NCI-H1092 (cell line): ENCODE data around the gene WFDC6.

ENCODE experiments used
- DNase-seq: peaks from one replicate; lab custom pipeline; 2025; lab: John Stamatoyannopoulos, UW

The WFDC6 gene

GRCh38 chr20:45515147-45515913, 24.0 kb downstream of the WFDC6 start, which contains the start of gene SPINT3:
SPINT3 (minus strand) TSS chr20:45515622; CDS start chr20:45515608, 14 bp downstream.
- DNase-seq, result no peak

GRCh38 chr20:45510242-45510862, 28.9 kb downstream of the WFDC6 start:
- no peak for DNase-seq

- DNase-seq, result no peak
Measured at GRCh38 chr20:45509091-45509490, 30.2 kb downstream of the WFDC6 start.

- DNase-seq, result no peak
Measured at GRCh38 chr20:45508068-45508886, 31.0 kb downstream of the WFDC6 start.

GRCh38 chr20:45507011-45507820, 32.1 kb downstream of the WFDC6 start:
- no peak for DNase-seq

GRCh38 chr20:45506398-45506797, 32.9 kb downstream of the WFDC6 start:
- DNase-seq, result no peak

GRCh38 chr20:45503403-45503802, 35.9 kb downstream of the WFDC6 start:
- no peak for DNase-seq

- no peak for DNase-seq
Measured at GRCh38 chr20:45502561-45502960, 36.7 kb downstream of the WFDC6 start.

GRCh38 chr20:45501600-45501999, 37.7 kb downstream of the WFDC6 start:
- DNase-seq, result no peak

- DNase-seq, result no peak
Measured at GRCh38 chr20:45500022-45500421, 39.3 kb downstream of the WFDC6 start.

GRCh38 chr20:45497971-45498494, 41.2 kb downstream of the WFDC6 start:
- no peak for DNase-seq

GRCh38 chr20:45496166-45496565, 43.1 kb downstream of the WFDC6 start:
- DNase-seq, result no peak

- DNase-seq, result no peak
Measured at GRCh38 chr20:45495501-45495941, 43.8 kb downstream of the WFDC6 start.

- DNase-seq, result no peak
Measured at GRCh38 chr20:45489083-45489531, 50.2 kb downstream of the WFDC6 start.

- no peak for DNase-seq
Measured at GRCh38 chr20:45487231-45487635, 52.0 kb downstream of the WFDC6 start.

GRCh38 chr20:45485388-45485787, 53.9 kb downstream of the WFDC6 start:
- DNase-seq, result no peak

GRCh38 chr20:45484676-45485075, 54.6 kb downstream of the WFDC6 start:
- no peak for DNase-seq
